Activated naive CD8-positive, alpha-beta T cell treated with anti-CD3 and anti-CD28 coated beads for 36 hours (primary cell): ENCODE measurements around the gene TSPAN2. TPM values are rescaled to one million over a fixed set of nuclear protein-coding genes. Genes with fewer than 3 reads are reported as not detected.

Source experiments
- total RNA-seq, 2 experiments: library from RNA; stranded (reverse); gene quantifications; one replicate each; pipeline ENCODE4 v1.2.3, GENCODE V29; 2021

TSPAN2 gene
- total RNA-seq, 2 experiments from 2014 or later = 0.16 to 0.26 TPM

Other genes with a start within 250 kb of the TSPAN2 start
- not detected for gene SYCP1, start 234.6 kb downstream of the TSPAN2 start, total RNA-seq
- not detected for gene TSHB, start 59.7 kb downstream of the TSPAN2 start, total RNA-seq
- not detected for gene NGF, start 248.7 kb upstream of the TSPAN2 start, total RNA-seq